WI38 (cell line): ENCODE measurements around the gene SFI1.
"Not testable (repeated sequence)": the region's sequence is repeated elsewhere in the genome, so short reads cannot be mapped to it uniquely, and the experiment has no call there.

ENCODE experiments used
- H3K4me3 ChIP-seq: 2 replicates; pipeline ENCODE4 v1.5.1; 2011; ENCODE audit warnings: low read depth, mild to moderate bottlenecking, control low read depth, low read length
- TF ChIP-seq, protein P1 (sequence below): IDR thresholded peaks from 2 replicates; pipeline ENCODE4 v1.5.1; 2012; ENCODE audit warnings: low read depth, mild to moderate bottlenecking, control low read depth, low read length

Gene SFI1

DNA sequence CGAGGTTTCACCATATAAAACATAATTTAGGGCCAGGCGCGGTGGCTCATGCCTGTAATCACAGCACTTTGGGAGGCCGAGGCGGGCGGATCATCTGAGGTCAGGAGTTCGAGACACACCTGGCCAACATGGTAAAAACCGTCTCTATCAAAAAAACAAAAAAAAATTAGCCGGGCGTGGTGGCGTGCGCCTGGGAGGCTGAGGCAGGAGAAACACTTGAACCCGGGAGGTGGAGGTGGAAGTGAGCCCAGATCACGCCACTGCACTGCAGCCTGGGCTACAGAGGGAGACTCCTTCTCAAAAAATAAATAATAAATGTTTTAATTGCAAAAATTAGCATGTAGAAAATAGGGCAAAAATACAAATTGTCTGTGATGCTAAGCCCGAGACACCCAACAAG is 993 bp upstream of the SFI1 start:
- TF ChIP-seq, protein P1, sequence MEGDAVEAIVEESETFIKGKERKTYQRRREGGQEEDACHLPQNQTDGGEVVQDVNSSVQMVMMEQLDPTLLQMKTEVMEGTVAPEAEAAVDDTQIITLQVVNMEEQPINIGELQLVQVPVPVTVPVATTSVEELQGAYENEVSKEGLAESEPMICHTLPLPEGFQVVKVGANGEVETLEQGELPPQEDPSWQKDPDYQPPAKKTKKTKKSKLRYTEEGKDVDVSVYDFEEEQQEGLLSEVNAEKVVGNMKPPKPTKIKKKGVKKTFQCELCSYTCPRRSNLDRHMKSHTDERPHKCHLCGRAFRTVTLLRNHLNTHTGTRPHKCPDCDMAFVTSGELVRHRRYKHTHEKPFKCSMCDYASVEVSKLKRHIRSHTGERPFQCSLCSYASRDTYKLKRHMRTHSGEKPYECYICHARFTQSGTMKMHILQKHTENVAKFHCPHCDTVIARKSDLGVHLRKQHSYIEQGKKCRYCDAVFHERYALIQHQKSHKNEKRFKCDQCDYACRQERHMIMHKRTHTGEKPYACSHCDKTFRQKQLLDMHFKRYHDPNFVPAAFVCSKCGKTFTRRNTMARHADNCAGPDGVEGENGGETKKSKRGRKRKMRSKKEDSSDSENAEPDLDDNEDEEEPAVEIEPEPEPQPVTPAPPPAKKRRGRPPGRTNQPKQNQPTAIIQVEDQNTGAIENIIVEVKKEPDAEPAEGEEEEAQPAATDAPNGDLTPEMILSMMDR, result no peak
- H3K4me3 ChIP-seq, result peak overlapping the region; percentile 77

DNA sequence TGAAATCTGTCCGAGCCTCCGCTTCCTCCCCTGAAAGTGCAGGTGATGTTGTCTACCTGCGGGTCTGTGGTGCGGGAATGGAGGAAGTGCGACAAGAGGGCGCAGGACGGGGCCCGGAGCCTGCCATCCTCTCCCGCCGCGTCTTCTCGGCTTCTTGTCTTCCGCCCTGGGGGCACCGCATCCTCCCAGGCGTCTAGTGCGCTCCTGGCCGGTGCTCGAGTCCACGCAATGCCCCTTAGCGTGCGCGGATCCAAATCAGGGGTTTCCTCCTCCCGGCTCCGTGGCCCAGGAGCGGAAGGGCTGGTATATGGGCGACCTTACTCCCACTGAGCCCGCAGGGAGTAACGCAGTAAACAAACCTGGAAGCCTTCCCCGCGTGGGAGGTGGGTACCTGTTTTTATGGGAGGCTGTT is 405 bp downstream of the SFI1 start:
- TF ChIP-seq, protein P1, result no peak
- H3K4me3 ChIP-seq, result peak overlapping the region; percentile 77

DNA sequence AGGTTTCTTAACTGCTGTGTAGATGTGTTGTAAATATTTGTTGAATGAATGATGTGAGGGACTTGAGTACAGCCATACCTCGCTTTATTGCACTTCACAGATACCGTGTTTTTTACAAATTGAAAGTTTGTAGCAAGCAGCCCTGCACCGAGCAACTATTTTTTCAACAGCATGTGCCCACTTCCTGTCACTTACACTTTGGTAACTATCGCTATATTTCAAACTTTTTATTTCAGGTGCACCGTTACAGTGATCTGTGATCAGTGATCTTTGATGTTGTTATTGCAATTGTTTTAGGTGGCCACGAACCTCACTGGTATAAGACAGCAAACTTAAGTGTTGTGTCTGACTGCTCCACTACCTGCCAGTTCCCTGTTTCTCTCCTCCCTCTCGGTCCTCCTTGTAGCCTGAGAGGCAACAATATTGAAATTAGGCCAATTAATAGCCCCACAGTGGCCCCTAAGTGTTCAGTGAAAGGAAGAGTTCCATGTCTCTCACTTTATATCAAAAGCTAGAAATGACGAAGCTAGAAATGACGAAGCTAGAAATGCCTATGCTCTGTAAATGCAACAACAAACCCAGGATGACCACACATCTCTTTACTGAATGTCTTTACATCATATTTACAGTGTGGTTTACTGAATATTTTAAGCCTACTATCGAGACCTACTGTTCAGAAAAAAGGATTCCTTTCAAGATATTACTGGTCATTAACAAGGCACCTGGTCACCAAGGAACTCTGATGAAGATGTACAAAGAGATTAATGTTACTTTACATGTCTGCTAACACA is 1.0 kb downstream of the SFI1 start:
- TF ChIP-seq, protein P1, result no peak
- H3K4me3 ChIP-seq, result peak overlapping the region; percentile 77

DNA sequence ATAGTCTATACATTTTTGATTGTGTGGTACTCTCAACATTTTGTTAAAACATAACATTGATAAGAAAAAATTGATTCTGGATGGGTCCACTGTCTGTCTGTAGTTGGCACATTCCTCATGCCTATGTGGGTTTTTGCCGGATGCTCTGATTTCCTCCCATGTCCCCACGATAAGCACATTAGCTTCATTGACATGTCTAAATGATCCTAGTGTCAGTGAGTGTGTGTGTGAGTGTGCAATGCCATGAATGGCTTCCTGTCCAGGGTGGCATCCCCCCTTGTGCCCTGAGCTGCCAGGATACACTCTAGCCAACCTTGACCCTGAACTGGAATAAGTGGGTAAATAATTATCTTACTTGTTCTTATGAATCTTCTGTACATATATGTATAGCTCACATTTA is 5.4 kb downstream of the SFI1 start:
- TF ChIP-seq, protein P1, result no peak

DNA sequence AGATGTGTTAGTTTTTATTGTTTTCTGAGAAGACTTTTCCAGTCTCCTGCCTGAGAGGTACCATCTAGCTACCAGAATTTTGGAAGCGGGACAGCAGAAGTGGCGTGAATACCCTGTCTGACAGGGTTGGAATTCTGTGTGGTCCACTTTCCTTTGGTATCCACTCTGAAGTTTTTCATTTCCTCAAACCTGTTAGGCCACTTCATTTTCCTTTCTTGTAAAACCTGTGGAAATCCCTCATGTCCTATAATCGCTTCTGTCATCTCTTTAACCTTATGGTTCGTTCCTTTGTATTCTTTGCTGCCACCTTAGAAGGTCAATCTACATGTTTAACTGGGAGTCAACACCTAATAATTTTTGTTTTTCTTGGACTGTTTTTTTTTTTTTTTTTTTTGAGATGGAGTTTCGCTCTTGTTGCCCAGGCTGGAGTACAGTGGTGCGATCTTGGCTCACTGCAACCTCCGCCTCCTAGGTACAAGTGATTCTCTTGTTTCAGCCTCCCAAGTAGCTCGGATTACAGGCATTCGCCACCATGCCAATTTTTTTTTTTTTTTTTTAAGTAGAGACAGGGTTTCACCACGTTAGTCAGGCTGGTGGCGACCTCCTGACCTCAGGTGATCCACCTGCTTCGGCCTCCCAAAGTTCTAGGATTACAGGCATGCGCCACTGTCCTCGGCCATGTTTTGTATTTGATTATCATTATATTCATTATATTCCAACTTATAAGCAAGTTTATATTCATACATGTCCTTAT is 7.1 kb downstream of the SFI1 start:
- TF ChIP-seq, protein P1, result no peak
- no peak overlapping the region for H3K4me3 ChIP-seq

More for the DNA sequence above, 5.4 kb downstream of the SFI1 start:
- no peak overlapping the region for H3K4me3 ChIP-seq

GRCh38 chr22:31504282-31504681 is 7.9 kb downstream of the SFI1 start:
- TF ChIP-seq, protein P1, result no peak
- H3K4me3 ChIP-seq, result no peak overlapping the region

GRCh38 chr22:31507517-31507916 is 11.2 kb downstream of the SFI1 start:
- H3K4me3 ChIP-seq, result not testable (repeated sequence)
